GM12801 (cell line): ENCODE data around the gene IGLL1.

ENCODE experiments used
- TF ChIP-seq, protein P1 (sequence below): IDR thresholded peaks from one replicate; pipeline ENCODE4 v1.5.1; 2011; ENCODE audit warnings: control low read depth; ENCODE audit not compliant: insufficient read length; ENCODE audit errors: extremely low read depth

IGLL1 gene

GRCh38 chr22:23608583-23608982 is 28.5 kb upstream of the IGLL1 start:
- TF ChIP-seq, protein P1, sequence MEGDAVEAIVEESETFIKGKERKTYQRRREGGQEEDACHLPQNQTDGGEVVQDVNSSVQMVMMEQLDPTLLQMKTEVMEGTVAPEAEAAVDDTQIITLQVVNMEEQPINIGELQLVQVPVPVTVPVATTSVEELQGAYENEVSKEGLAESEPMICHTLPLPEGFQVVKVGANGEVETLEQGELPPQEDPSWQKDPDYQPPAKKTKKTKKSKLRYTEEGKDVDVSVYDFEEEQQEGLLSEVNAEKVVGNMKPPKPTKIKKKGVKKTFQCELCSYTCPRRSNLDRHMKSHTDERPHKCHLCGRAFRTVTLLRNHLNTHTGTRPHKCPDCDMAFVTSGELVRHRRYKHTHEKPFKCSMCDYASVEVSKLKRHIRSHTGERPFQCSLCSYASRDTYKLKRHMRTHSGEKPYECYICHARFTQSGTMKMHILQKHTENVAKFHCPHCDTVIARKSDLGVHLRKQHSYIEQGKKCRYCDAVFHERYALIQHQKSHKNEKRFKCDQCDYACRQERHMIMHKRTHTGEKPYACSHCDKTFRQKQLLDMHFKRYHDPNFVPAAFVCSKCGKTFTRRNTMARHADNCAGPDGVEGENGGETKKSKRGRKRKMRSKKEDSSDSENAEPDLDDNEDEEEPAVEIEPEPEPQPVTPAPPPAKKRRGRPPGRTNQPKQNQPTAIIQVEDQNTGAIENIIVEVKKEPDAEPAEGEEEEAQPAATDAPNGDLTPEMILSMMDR = no peak

DNA sequence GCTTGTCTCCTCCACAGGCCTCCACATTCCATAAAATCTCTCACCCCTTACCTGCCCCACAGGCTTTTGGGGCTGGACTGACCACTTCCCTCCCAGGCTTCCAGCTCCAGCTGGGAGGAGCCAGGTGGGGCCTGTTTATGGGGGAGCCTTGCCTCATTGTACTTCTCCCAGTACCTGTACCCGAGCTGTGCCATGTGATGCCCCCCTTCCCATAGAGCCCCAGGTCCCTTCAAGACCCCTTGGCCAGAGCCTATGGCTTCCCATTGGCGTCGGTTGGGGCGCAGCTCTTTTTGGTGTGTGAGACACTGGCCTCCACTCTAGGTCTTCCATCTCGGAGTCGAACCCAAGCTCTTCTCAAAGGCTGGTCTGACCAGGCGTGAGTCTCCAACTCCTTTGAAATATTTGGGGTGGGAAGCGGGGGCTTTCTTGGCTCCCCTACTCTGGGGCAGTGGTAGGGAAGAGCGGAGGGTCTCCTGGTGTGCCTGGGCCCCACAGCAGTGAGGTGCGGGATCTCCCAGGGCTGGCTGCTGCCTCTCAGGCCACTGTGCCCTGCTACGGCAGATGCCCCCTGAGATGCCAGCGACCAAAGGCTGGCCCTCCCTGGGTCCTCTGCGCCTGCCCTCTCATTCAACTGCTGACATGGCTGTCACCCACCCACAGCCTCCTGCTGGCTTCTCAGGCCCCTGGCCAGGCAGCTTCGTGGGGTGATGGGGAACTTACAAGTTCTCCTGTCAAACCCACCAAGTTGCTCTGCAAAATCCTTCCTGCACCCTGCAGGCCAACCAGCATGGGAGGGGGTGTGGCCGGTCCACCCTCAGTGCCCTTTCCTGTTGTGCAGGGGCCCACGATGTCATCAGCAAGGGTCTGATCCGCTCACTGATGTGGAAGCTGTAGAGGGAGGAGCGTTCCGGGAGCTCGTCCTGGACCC is 26.4 kb upstream of the IGLL1 start:
- TF ChIP-seq, protein P1 = no peak

GRCh38 chr22:23604939-23605712 is 25.0 kb upstream of the IGLL1 start:
- TF ChIP-seq, protein P1 = no peak

DNA sequence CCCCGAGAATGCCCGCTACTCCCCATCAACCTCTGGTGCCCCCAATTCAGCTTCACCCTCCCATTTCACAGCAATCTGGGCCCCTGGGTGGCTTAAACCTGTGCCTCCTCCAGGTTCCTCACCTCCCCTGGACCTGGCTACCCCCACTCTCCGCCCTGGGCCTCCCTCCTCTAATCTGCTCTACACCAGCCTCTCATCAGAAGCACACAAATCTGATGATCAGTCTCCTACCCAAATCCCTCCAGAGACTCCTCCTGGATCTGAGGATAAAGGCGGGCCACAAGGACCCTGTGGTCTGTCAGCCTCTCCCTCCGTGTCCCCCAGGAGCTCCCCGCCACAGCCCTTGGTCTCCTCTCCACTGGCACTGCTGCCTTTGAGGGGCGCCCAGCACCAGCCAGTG is 23.2 kb upstream of the IGLL1 start:
- TF ChIP-seq, protein P1 = no peak

DNA sequence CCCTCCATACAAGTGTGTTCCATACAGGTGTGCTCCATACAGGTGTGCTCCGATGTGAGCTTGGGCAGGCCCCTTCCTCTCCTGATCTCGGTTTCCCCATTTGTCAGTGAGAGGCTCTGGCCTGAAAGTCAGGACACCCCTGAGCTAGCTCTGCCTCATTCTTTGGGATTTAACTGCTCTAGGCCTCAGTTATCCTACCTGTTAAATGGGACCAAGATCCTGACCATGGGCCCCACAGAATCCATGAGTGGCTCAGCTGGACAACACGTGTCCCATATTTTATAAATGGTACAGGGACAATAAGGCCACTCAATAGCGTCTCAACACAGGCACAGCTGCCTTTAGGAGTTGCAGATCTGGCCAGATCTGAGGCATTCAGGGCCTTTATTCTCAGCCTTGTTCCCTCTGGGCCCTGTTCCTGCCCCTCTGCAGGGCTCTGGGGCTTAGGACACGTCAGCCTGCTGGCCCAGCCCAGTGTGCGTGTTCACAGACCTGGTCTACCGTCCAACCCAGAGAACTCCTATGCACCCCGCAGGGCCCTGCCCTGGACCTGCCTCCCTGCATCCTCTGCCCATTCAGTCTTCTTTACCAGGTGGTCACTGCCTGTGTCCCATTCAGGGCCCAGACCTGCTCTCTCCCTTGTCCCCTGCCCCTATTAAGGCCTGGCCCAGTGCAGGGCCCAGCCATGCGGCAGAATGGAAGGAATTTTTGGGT is 18.9 kb upstream of the IGLL1 start:
- TF ChIP-seq, protein P1 = no peak

DNA sequence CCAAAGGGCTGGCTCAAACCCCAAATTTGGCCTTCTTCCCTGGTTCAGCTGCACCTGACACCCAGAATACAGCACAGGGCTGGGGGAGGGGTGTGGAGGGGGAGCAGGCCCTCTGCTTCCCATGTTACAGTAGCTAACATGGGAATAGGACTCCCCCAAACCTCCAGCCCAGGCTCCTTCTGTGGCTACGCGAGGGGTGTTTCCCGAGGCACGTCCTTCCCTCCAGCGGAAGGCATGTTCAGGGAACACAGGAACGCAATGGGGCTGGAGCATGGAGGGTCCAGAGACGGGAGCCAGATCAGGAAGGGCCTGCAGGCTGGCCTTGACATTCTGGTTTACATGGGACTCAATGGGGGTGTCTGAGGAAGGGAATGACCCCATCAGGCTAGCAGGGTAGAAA is 11.8 kb upstream of the IGLL1 start:
- TF ChIP-seq, protein P1 = no peak
